ENCODE measurements around the gene ZKSCAN1. TPM values are rescaled to one million over a fixed set of nuclear protein-coding genes. Genes with fewer than 3 reads are reported as not detected.

Gene ZKSCAN1
- total RNA-seq, 1 experiment from 2014 or later = 69.5 TPM

DNA sequence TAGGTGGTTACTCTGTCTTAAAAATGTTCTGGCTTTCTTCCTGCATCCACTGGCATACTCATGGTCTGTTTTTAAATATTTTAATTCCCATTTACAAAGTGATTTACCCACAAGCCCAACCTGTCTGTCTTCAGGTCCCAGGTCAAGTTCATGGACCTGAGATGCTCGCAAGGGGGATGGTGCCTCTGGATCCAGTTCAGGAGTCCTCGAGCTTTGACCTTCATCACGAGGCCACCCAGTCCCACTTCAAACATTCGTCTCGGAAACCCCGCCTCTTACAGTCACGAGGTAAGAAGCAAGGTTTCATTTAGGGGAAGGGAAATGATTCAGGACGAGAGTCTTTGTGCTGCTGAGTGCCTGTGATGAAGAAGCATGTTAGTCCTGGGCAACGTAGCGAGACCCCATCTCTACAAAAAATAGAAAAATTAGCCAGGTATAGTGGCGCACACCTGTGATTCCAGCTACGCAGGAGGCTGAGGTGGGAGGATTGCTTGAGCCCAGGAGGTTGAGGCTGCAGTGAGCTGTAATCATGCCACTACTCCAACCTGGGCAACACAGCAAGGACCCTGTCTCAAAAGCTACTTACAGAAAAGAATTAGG is 8.7 kb downstream of the ZKSCAN1 start:
- H3K36me3 ChIP-seq (ENCODE audit: insufficient read depth, low read length, poor library complexity, severe bottlenecking) = peaks cover 49% of the 10 kb centered on the region
- no peaks in the 10 kb centered on the region for H3K4me1 ChIP-seq (ENCODE audit: insufficient read depth, low read length, poor library complexity, severe bottlenecking)
- ChIA-PET POLR2A (ENCODE audit: low non-redundant PET) (no interaction called here), CTCF (no interaction called here)
- DNase-seq (ENCODE audit: low spot score) = no peak
- no peak overlapping the region for H3K4me3 ChIP-seq (ENCODE audit: low read depth, low read length, poor library complexity, severe bottlenecking)
- intact Hi-C loops (cut with micrococcal nuclease; ENCODE audit: unreplicated experiment) = no loop called here
- H3K27me3 ChIP-seq (replicated peaks; ENCODE audit: insufficient read depth, low read depth, low read length, poor library complexity) = no peaks in the 10 kb centered on the region
- H3K9me3 ChIP-seq (ENCODE audit: low read depth, low read length, poor library complexity, severe bottlenecking) = no peaks in the 10 kb centered on the region
- no peak for TF ChIP-seq EZH2 (IDR thresholded peaks at IDR 0.05; ENCODE audit: borderline replicate concordance, low read depth, low read length, poor library complexity, severe bottlenecking)
- TF ChIP-seq, protein P1, sequence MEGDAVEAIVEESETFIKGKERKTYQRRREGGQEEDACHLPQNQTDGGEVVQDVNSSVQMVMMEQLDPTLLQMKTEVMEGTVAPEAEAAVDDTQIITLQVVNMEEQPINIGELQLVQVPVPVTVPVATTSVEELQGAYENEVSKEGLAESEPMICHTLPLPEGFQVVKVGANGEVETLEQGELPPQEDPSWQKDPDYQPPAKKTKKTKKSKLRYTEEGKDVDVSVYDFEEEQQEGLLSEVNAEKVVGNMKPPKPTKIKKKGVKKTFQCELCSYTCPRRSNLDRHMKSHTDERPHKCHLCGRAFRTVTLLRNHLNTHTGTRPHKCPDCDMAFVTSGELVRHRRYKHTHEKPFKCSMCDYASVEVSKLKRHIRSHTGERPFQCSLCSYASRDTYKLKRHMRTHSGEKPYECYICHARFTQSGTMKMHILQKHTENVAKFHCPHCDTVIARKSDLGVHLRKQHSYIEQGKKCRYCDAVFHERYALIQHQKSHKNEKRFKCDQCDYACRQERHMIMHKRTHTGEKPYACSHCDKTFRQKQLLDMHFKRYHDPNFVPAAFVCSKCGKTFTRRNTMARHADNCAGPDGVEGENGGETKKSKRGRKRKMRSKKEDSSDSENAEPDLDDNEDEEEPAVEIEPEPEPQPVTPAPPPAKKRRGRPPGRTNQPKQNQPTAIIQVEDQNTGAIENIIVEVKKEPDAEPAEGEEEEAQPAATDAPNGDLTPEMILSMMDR (conservative IDR thresholded peaks at IDR 0.05; ENCODE audit: low read depth, low read length) = no peak
- BruUV-seq (replicated peaks) = no TSS peak
- H3K27ac ChIP-seq (ENCODE audit: low read depth, low read length, poor library complexity, severe bottlenecking) = no peak overlapping the region

DNA sequence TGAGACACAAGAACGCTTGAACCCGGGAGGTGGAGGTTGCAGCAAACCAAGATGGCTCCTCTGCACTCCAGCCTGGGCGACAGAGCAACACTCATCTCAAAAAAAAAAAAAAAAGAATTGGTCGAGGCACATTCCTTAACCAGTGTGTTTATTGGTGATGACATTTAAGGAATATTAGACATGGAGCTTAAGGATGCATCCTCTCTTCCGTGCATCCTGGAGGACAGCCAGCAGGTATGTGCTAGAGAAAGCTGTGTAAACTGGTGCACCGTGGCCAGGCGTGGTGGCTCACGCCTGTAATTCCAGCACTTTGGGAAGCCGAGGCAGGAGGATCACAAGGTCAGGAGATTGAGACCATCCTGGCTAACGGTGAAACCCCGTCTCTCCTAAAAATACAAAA is 11.8 kb downstream of the ZKSCAN1 start:
- Histone ChIP-seq H3K4me1 (ENCODE audit: insufficient read depth, low read length, poor library complexity, severe bottlenecking) (no peaks in the 10 kb centered on the region), H3K36me3 (ENCODE audit: insufficient read depth, low read length, poor library complexity, severe bottlenecking) (peaks cover 69% of the 10 kb centered on the region), H3K4me3 (ENCODE audit: low read depth, low read length, poor library complexity, severe bottlenecking) (no peak overlapping the region), H3K27me3 (replicated peaks; ENCODE audit: insufficient read depth, low read depth, low read length, poor library complexity) (no peaks in the 10 kb centered on the region), H3K27ac (ENCODE audit: low read depth, low read length, poor library complexity, severe bottlenecking) (no peak overlapping the region), H3K9me3 (ENCODE audit: low read depth, low read length, poor library complexity, severe bottlenecking) (no peaks in the 10 kb centered on the region)
- intact Hi-C loops (cut with micrococcal nuclease; ENCODE audit: unreplicated experiment) = no loop called here
- TF ChIP-seq, protein P1 (conservative IDR thresholded peaks at IDR 0.05; ENCODE audit: low read depth, low read length) = no peak
- TF ChIP-seq EZH2 (IDR thresholded peaks at IDR 0.05; ENCODE audit: borderline replicate concordance, low read depth, low read length, poor library complexity, severe bottlenecking) = no peak
- no peak for DNase-seq (ENCODE audit: low spot score)
- CTCF ChIA-PET = interaction anchor here (0.6 to 0.7 kb wide), 2 partner anchors 33 to 68 kb away, joined by 3 to 5 read pairs; no protein-coding TSS in a partner anchor
- POLR2A ChIA-PET (ENCODE audit: low non-redundant PET) = no interaction called here
- BruUV-seq (replicated peaks) = no TSS peak

DNA sequence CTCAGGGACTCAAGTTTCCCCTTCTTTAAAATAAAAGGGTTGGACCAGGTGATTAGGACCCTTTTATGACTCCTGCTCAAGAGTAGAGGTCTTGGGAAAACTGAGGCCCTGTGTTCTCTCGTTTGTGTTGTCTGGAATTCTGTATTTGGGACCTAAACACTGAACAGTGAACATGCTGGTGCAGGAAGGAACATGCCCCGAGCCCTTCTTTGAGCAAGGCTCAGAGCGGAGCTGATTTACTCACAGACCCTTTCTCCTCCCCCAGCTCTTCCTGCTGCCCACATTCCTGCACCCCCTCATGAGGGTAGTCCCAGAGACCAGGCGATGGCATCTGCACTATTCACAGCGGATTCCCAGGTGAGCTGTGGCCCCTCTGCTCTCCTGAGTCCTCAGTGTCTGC is 14.2 kb downstream of the ZKSCAN1 start:
- Histone ChIP-seq H3K36me3 (ENCODE audit: insufficient read depth, low read length, poor library complexity, severe bottlenecking) (peaks cover 69% of the 10 kb centered on the region), H3K4me3 (ENCODE audit: low read depth, low read length, poor library complexity, severe bottlenecking) (no peak overlapping the region), H3K27me3 (replicated peaks; ENCODE audit: insufficient read depth, low read depth, low read length, poor library complexity) (no peaks in the 10 kb centered on the region), H3K9me3 (ENCODE audit: low read depth, low read length, poor library complexity, severe bottlenecking) (no peaks in the 10 kb centered on the region), H3K27ac (ENCODE audit: low read depth, low read length, poor library complexity, severe bottlenecking) (no peak overlapping the region), H3K4me1 (ENCODE audit: insufficient read depth, low read length, poor library complexity, severe bottlenecking) (no peaks in the 10 kb centered on the region)
- TF ChIP-seq EZH2 (IDR thresholded peaks at IDR 0.05; ENCODE audit: borderline replicate concordance, low read depth, low read length, poor library complexity, severe bottlenecking) = no peak
- TF ChIP-seq, protein P1 (conservative IDR thresholded peaks at IDR 0.05; ENCODE audit: low read depth, low read length) = no peak
- no TSS peak for BruUV-seq (replicated peaks)
- DNase-seq (ENCODE audit: low spot score) = no peak
- intact Hi-C loops (cut with micrococcal nuclease; ENCODE audit: unreplicated experiment) = no loop called here
- ChIA-PET CTCF (interaction anchor here (0.6 kb wide), 1 partner anchor 761 kb away, joined by 6 read pairs; no protein-coding TSS in a partner anchor), POLR2A (ENCODE audit: low non-redundant PET) (interaction anchor here (0.6 to 0.7 kb wide), 2 partner anchors 15 to 63 kb away, joined by 3 to 4 read pairs; no protein-coding TSS in a partner anchor)

All from A673 (cell line).